HPDE6-E6E7 (cell line): ENCODE measurements around the gene OVOL1.
A peak's percentile ranks its signal among the peaks of the same experiment; 100 is the strongest.

Experiments used
- DNase-seq: peaks from one replicate; pipeline ENCODE4 v3.0.0; 2011; ENCODE audit warnings: missing footprints; ENCODE audit errors: extremely low spot score

Gene OVOL1

DNA sequence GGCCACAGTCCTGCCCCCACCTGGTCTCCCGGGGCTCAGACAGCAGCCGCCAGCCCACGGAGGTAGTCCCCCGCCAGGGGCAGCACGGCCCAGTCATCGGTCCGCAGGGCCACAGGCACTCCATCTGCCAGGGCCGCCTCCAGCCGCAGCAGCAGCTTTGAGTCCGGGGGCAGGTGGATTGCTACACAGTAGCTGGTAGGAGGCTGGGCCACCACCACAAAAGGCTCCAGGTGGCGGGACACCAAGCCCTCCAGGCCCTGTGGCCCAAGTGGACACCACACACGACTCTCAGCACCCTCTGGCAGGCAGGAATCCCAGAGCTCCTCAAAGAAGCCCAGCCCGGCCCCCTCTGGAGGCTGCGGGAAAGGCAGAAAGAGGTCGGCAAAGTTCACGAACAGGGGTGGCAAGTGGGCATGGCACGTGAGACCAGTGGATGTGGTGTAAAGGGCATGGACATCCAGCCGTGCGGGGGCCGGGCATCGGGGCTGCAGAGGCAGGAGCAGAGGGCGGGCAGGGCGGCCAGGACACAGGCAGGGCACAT is 9.0 kb upstream of the OVOL1 start:
- no peak for DNase-seq

- DNase-seq = no peak
Measured at GRCh38 chr11:65778431-65778900, 8.4 kb upstream of the OVOL1 start.

DNA sequence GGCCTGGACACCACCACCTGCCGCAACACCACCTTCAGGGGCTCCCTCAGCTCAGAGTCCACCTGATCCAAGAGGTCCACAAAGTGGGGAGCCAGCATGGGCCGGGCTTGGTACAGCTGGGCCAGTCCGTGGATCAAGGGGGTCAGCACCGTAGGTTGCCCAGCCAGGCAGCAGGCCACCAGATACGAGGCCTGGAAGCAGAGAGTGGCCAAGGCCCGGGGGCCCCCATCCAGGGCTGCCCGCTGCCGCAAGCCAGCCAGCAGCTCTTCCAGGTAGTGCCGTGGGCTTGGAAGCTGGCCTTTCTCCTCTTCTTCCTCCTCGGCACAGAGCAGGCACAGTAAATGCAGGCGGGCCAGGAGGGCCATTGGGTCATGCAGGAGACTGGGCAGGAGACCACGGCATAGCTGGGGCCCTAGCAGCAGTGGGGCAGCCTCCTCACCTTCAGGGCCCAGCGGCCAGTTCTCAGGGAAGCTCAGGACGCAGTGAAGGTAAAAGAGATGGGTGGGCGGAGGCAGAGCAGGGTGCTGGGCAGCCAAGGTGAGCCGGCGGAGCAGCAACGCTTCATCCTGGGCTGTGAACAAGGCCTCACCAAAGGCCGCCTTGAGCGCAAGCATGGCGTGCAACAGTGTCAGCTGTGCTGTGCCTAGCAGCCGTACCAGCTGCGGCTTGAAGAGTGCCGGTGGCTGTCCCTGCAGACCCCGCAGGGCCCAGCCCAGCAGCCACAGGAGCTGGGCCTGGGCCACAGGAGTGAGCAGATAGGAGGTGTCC is 7.8 kb upstream of the OVOL1 start:
- no peak for DNase-seq

GRCh38 chr11:65779669-65779918 is 7.3 kb upstream of the OVOL1 start:
- DNase-seq = no peak

DNA sequence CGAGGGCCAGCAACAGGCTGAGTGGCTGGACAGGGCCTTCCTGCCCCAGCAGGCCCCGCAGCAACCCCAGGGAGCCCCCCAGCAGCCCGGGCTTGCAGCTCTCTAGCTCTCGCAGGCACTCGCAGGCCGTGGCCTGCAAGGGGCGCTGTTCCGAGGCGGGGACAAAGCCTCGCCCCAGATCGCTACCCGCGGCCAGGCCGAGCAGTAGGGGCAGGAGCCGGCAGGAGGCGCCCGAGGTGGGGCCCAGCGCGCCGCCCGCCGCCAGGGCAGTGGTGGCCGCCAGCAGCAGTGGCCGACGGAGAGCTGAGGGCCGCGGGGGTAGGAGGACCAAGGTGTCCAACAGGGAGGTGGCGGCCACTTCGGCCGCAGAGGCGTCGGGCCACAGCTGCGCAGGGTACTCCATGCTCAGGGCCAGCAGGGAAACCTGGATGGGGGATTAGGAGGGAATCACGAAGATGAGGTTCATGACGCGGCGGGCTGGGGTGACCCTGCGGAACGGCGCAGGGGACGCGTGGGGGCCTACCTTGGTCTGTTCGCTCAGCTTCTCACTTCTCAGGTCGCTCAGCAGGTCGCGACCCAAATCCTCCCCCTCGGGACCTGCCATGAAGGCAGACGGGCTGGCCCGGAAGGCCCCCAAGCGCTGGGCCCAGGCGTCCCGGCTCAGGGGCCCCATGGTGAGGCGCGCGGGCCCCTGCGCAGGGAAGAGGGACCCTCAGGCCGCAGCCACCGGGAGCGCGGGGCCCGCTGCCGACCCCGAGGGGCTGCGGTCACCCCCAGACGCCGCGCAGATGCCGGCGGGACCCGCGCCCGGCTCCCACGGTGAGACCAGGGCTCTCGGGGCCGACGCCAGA is 6.7 kb upstream of the OVOL1 start:
- no peak for DNase-seq

DNA sequence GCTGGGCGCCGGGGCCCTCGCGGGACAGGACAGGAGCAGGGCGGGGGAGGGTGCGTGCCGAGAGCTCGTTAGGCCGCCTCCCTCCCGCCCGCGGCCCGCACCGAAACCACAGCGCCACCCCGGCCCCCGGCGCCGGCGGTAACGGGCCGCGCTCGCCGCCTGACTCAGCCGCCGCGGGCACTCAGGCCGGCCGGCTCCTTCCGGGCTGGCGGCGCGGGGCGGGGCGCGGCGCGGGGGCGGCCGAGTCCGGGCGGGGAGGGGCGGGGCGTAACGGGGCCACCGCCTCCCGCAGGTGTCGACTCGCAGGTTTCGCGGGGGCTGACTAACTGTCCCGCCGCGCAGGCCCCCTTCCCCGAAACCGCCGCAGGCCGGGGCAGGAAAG is 6.1 kb upstream of the OVOL1 start, which contains the start of gene AP5B1:
Gene AP5B1, minus strand, starts transcription at position 207 of the 382 bp plus-strand sequence. CDS start 385 bp downstream, outside the sequence.
- DNase-seq = peak; percentile 73

- no peak for DNase-seq
Measured at GRCh38 chr11:65781152-65781961, 5.5 kb upstream of the OVOL1 start.

DNA sequence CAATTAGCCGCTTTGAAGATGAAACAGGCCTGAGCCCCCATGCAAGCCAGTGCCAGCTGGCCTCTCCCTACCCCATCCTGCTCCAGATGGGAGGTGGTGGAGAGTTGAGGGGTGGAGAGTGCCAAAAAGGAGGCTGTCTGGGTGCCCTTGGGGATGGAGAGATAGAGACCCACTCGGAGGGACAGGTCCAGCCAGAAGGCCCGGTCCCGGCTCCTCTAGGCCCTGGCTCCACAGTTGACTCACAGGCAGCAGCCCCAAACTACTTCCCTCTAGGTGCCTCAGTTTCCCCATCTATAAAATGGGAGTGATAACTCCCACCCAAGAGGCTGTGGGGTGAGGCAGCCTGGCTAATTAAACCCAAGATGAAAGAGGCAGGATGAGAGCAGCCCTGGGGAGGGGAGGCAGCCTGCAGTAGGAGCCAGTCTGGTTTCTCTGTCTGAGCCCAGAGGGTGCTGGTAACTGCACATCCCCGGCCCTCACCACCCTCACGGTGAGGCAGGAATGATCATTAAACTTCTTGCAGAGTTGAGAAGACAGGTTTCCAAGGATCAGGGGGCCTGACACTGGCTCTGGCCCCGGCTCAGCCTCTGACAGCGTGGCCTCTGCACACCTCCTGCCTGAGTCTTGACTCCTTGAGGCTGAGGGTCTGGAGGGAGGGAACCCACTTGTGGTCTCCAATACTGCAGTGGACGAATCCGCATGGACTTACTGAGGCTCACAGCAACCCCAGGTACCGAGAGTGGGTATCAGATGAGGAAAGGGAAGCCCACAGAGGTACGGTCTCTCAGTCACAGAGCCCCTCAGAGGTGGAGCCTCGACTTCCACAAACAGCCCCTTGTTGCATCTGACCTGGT is 4.7 kb upstream of the OVOL1 start:
- DNase-seq = no peak

DNA sequence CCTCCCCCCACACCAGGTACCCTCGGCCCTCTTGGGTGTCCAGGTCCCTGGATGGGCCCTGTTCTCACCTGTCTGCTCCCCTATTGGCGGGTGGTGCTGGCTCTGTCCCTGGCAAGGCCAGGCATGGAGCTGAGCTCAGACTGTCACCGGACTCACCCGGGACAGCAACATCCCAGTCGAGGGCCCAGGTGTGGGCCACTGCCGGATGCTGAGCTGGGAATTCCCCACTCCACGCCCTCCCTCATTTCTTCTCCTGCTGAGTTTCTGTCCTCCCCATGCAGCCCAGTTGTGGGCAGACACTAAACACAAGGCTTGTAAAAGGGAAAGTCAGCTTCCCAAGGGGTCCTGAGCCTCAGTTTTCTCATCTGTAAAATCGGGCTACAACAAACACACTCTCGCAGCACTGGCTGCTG is 4.0 kb upstream of the OVOL1 start:
- no peak for DNase-seq

DNA sequence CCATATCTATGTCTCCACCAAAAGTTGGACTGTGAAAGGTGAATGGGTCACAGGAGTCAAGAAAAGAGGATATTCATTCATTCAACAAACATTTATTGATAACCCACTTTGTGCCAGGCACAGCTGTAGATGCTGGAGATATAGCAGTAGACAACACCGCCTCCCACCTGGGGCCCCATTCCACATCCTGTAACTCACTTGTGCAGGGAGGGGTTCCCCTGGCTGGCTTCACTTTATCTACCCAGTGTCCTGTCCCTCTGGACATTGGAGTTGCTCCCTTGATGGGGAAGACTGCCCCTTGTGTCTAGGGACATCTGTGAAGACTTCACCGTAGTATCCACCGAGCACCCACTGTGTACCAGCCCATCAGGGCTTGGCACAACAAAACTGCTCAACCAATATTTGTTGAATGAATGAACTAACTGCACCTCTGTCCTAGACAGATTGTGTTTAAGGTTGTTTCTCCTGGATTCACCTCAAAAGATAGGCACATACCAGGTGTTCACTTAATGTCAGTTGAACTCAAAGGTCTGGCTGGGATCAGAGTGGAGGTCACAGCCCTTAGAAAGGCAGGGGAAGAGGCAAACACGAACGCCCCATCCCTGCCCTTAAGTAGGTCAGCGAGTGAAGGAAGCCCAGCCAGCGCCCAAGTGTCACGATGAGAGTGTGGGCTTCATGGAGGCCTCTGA is 1.4 kb upstream of the OVOL1 start:
- DNase-seq = no peak

DNA sequence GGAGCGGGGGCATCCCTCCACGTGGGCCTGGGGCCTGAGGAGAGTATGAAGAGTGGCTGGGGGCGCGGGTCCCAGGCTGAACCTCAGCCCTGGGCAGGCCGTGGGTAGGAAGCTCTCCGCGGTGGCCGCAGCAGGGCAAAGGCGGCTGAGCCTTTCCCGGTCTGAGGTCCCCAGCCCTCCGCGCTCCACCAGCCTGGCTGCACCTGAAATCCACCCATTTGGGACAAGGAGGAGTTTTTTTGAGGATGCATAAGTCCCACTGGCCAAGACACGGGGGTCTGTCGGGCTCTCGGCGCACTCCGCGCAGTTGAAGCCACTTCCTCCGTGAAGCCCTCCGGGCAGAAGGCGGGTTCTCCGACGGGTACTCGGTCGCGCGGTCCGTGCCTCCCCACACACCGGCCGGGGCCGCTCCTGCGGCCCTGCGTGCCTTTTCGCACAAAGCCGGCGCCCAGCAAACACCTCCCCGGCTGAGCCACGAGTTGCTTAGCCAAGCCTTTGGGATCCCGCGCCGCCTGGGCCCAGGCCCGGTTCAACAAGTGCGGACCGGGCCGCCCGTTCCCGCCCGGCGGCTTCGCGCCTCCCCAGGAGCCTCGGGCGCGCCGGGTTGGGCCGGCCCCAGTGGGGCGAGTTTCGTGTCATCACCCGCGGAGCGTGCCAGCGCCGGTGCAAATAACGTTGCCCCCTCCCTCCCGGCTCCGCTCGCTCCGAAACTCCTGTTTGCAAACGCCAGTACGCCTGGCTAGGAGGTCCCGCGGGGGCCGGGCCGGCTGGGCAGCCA is 666 bp upstream of the OVOL1 start:
- no peak for DNase-seq

GRCh38 chr11:65787649-65788622 is 1.1 kb downstream of the OVOL1 start:
- DNase-seq = no peak

- no peak for DNase-seq
Measured at GRCh38 chr11:65788821-65789220, 2.0 kb downstream of the OVOL1 start.

DNA sequence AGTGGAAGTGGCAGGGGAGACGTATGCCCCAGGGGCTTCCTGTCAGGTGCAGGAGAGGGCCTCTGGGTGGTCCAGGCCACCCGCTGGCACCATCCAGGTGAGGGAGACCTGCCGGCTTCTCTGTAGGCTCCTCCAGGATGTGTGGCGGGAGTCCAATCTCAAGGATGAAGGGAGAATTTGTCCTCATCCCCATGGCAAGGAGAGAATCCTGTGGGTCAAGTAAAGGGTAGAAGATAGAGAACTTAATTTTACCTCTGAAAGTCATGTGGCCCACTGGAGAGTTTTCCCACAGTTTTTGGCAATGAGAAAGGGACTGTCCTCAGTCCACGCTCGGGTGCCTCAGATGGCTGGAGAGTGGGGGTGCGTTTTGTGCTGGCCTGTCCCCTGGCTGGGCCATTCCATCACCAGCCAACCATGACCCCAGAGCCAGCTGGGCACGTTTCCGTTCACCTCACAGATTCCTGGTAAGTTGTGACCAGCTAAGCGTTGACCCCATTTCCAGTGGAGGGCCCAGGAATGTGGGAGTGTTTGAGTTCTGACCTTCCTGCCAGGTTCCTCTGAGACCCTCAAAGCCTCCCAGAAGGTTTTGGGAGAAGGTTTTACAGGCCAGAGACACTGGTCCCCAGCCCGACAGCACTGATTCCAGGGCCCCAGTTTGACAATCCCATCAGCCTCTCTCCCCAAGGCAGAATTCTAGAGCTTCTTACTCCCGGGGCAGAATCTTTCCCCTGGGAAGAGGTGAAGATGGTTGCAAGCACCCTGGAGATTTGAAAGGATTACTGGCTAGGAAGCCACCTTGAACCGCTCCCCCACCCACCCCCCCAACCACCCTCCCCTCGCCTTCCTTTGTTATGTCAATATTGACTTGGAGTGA is 2.6 kb downstream of the OVOL1 start:
- DNase-seq = no peak

- no peak for DNase-seq
Measured at GRCh38 chr11:65790104-65790901, 3.4 kb downstream of the OVOL1 start.

- no peak for DNase-seq
Measured at GRCh38 chr11:65790902-65791650, 4.2 kb downstream of the OVOL1 start.
